Tibial nerve (tissue), 4 donors: ENCODE measurements around the gene PSPN. TPM values are rescaled to one million over a fixed set of nuclear protein-coding genes. Genes with fewer than 3 reads are reported as not detected.
A peak's percentile ranks its signal among the peaks of the same experiment; 100 is the strongest.

Experiments used
- DNase-seq, 2 donors: peaks; one replicate each; pipeline ENCODE4 v3.0.0-alpha.2; 2019; ENCODE audit warnings: low spot score in 2 of 2
- H3K27ac ChIP-seq, 4 donors: fragments of 200-600 bp; sonication (generic) in 3 of 4; one replicate each; pipeline ENCODE4 v1.5.1; 2017 to 2019; ENCODE audit warnings: mild to moderate bottlenecking in 1 of 4
- H3K27me3 ChIP-seq, 2 donors: fragments of 200-600 bp; sonication (generic) in 1 of 2; one replicate each; pipeline versions ENCODE4 v1.5.1 to v1.6.0; 2017 to 2019
- H3K36me3 ChIP-seq, 3 donors: fragments of 200-600 bp; sonication (generic); one replicate each; pipeline ENCODE4 v1.5.1; 2018 to 2019
- H3K4me1 ChIP-seq, 4 donors: fragments of 200-600 bp; sonication (generic) in 3 of 4; one replicate each; pipeline ENCODE4 v1.5.1; 2017 to 2019
- H3K4me3 ChIP-seq, 4 donors: fragments of 200-600 bp; sonication (generic) in 3 of 4; one replicate each; pipeline ENCODE4 v1.5.1; 2017 to 2019; ENCODE audit warnings: mild to moderate bottlenecking in 1 of 4, moderate library complexity in 1 of 4
- H3K9me3 ChIP-seq, 4 donors: fragments of 200-600 bp; sonication (generic) in 3 of 4; one replicate each; pipeline ENCODE4 v1.5.1; 2017 to 2019
- CTCF ChIP-seq, 5 experiments: fragments of 200-600 bp in 3 of 5; fragments of 450-650 bp in 2 of 5; sonication (generic) in 3 of 5; IDR thresholded peaks; one replicate each; pipeline ENCODE4 v1.5.1; 2016 to 2019; ENCODE audit warnings: antibody characterized with exemption in 5 of 5, mild to moderate bottlenecking in 3 of 5, moderate library complexity in 2 of 5
- EP300 ChIP-seq, 2 donors: sonication (generic); formaldehyde crosslinking; IDR thresholded peaks; one replicate each; pipeline ENCODE4 v1.6.1; 2017; ENCODE audit warnings: antibody characterized with exemption in 2 of 2, mild to moderate bottlenecking in 1 of 2
- POLR2A ChIP-seq, 2 donors: fragments of 450-650 bp; IDR thresholded peaks; one replicate each; pipeline ENCODE4 v1.6.1; 2017; ENCODE audit warnings: antibody characterized with exemption in 2 of 2, mild to moderate bottlenecking in 2 of 2, moderate library complexity in 2 of 2
- WGBS, 2 donors: methylation state at CpG; one replicate each; pipeline ENCODE4 v1.1.5; 2018; 5-methylcytosine and 5-hydroxymethylcytosine counted together
- total RNA-seq, 4 donors: library from RNA; depleted of rRNA; stranded (reverse); fragments of >200 nt; gene quantifications; one replicate each; pipeline ENCODE4 v1.1.0, GENCODE V29; 2016

PSPN gene
- total RNA-seq, 4 donors from 2014 or later = under 0.01 to 4.3 (median 2.5) TPM

- Histone ChIP-seq H3K4me1 (peaks cover 0 to 56% (median 11%) of the 10 kb centered on the region in 4 donors), H3K4me3 (no peak overlapping the region), H3K27me3 (no peaks in the 10 kb centered on the region), H3K9me3 (no peaks in the 10 kb centered on the region), H3K27ac (no peak overlapping the region), H3K36me3 (peaks cover 7 to 70% (median 42%) of the 10 kb centered on the region in 3 donors)
- no peak for DNase-seq
- TF ChIP-seq EP300 (IDR thresholded peaks at IDR 0.05) (no peak), POLR2A (IDR thresholded peaks at IDR 0.05) (no peak), CTCF (IDR thresholded peaks at IDR 0.05) (no peak)
- WGBS, 2 donors = 89 to 92% methylated on average over 19 to 30 of the region's 32 CpGs
Observed at GRCh38 chr19:6415591-6416190, 40.0 kb upstream of the PSPN start.

GRCh38 chr19:6414793-6415590 is 39.3 kb upstream of the PSPN start:
- Histone ChIP-seq H3K4me1 (peaks cover 0 to 49% (median 11%) of the 10 kb centered on the region in 4 donors), H3K27me3 (no peaks in the 10 kb centered on the region), H3K4me3 (no peak overlapping the region), H3K9me3 (no peaks in the 10 kb centered on the region), H3K27ac (peak overlapping the region in 1 of 4 donors; percentile 57), H3K36me3 (peaks cover 7 to 63% (median 42%) of the 10 kb centered on the region in 3 donors)
- DNase-seq = no peak
- TF ChIP-seq EP300 (IDR thresholded peaks at IDR 0.05) (no peak), CTCF (IDR thresholded peaks at IDR 0.05) (no peak), POLR2A (IDR thresholded peaks at IDR 0.05) (no peak)
- 82 to 86% methylated on average over 40 to 43 of the region's 47 CpGs for WGBS, 2 donors

GRCh38 chr19:6413721-6414643 is 38.2 kb upstream of the PSPN start:
- DNase-seq = no peak
- 59 to 65% methylated on average over 42 of the region's 42 CpGs for WGBS, 2 donors
- Histone ChIP-seq H3K9me3 (no peaks in the 10 kb centered on the region), H3K4me3 (no peak overlapping the region), H3K27ac (peak overlapping the region in 2 of 4 donors; percentile 57 to 84), H3K4me1 (peaks cover 0 to 41% (median 11%) of the 10 kb centered on the region in 4 donors), H3K36me3 (peaks cover 7 to 53% (median 42%) of the 10 kb centered on the region in 3 donors), H3K27me3 (no peaks in the 10 kb centered on the region)
- TF ChIP-seq EP300 (IDR thresholded peaks at IDR 0.05) (no peak), CTCF (IDR thresholded peaks at IDR 0.05) (no peak), POLR2A (IDR thresholded peaks at IDR 0.05) (no peak)

GRCh38 chr19:6413291-6413690 is 37.6 kb upstream of the PSPN start:
- Histone ChIP-seq H3K27me3 (no peaks in the 10 kb centered on the region), H3K9me3 (no peaks in the 10 kb centered on the region), H3K36me3 (peaks cover 7 to 46% (median 37%) of the 10 kb centered on the region in 3 donors), H3K4me3 (no peak overlapping the region), H3K4me1 (peaks cover 0 to 34% (median 11%) of the 10 kb centered on the region in 4 donors), H3K27ac (peak overlapping the region in 3 of 4 donors; percentile 46 to 84 (median 57))
- DNase-seq = no peak
- no peak for TF ChIP-seq EP300 (IDR thresholded peaks at IDR 0.05)
- TF ChIP-seq CTCF (IDR thresholded peaks at IDR 0.05) = no peak
- TF ChIP-seq POLR2A (IDR thresholded peaks at IDR 0.05) = no peak
- 27 to 35% methylated on average over 10 of the region's 10 CpGs for WGBS, 2 donors
